T47D (cell line): ENCODE results near the gene ARHGEF2.

Experiments used
- DNase-seq, 2 experiments: peaks; one replicate each; pipeline versions ENCODE4 v3.0.0 to v3.0.0-alpha.2; 2011 to 2012; ENCODE audit warnings: low read depth in 1 of 2, low spot score in 1 of 2
- JUND ChIP-seq: IDR thresholded peaks from 2 replicates; pipeline ENCODE4 v1.6.1; 2012; ENCODE audit warnings: low read depth
- in situ Hi-C: cut with HindIII; loops from 2 replicates; pipeline ENCODE4 v1.10.0; 2016; ENCODE audit warnings: low sequenced_read_pairs, low pct_unique_long_range_greater_than_20kb

ARHGEF2 gene

DNA sequence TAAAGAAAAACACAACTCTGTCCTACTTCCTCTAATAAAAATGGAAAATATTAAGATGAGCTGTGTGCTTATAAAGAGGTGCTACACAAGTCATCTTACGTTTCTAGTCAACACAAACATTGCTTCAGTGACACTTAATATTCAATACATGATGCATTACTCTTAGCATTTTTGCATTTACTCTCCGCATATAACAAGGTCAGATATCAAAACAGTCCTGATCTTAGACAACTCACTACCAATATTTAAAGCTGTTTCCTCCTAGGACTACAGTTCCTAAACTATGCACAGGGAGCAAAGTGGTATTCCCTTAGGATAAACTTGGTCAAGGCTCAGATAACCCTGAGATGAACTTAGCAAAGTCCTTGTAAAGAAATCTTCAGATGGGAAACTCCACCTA lies 79.5 kb downstream of the ARHGEF2 start:
- TF ChIP-seq JUND, result no peak
- no peak for DNase-seq
- in situ Hi-C loops, result no loop called here

DNA sequence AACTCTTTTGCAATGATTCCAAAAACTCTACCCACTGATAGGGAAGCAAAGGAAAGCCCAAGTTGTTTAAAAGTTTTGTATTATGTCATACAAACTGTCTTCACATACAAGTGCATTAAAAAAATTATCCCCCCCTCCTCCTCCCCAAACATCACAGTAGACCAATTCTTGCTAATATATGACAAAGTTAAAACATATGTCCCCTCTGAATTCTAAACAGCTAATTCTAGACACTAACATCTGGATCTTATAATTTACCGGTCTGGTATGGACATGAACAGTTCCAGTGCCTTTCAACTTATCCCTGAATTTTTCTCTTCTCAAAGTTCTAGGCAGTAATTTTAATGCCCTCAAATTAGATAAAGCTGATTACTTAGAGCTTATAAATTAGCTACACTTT lies 80.6 kb downstream of the ARHGEF2 start:
- in situ Hi-C loops, result no loop called here
- no peak for TF ChIP-seq JUND
- DNase-seq, result no peak
